ENCODE measurements around the gene SLC35G6. TPM values are rescaled to one million over a fixed set of nuclear protein-coding genes. Genes with fewer than 3 reads are reported as not detected.
A peak's percentile ranks its signal among the peaks of the same experiment; 100 is the strongest.

The SLC35G6 gene
- total RNA-seq, 1 donor from 2014 or later = not detected

DNA sequence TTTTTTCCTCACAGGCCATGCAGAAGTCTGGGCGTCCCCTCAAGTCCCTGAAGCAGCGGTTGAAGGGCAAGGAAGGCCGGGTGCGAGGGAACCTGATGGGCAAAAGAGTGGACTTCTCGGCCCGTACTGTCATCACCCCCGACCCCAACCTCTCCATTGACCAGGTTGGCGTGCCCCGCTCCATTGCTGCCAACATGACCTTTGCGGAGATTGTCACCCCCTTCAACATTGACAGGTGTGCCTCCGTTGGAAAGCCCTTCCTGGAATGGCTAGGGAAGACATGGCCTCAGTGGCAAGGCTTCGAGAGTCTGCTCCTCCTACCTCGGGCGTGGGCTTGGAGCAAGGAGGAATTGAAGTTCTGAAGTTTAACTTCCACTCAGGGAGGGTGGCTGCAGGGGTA, 16.4 kb downstream of the SLC35G6 start:
- H3K9ac ChIP-seq = no peak overlapping the region
- H2AFZ ChIP-seq (replicated peaks) = no peak overlapping the region
- Mint-ChIP-seq H3K36me3 (peaks cover 52% of the 10 kb centered on the region), H3K4me1 (peaks cover 4% of the 10 kb centered on the region), H3K9me3 (no peaks in the 10 kb centered on the region), H3K4me3 (no peak overlapping the region), H3K27me3 (ENCODE audit: insufficient read depth, low read depth) (peaks cover 9% of the 10 kb centered on the region), H3K27ac (no peak overlapping the region)
- no peaks in the 10 kb centered on the region for H3K9me3 ChIP-seq (ENCODE audit: low read depth)
- no peaks in the 10 kb centered on the region for H3K36me3 ChIP-seq
- peaks cover 43% of the 10 kb centered on the region for H4K20me1 ChIP-seq (ENCODE audit: low read depth)
- peaks cover 34% of the 10 kb centered on the region for H3K79me2 ChIP-seq (ENCODE audit: low read depth)
- no peak for DNase-seq (ENCODE audit: low spot score)
- no peak overlapping the region for H3K4me2 ChIP-seq
- no peak overlapping the region for H3K4me3 ChIP-seq
- no peaks in the 10 kb centered on the region for H3K27me3 ChIP-seq
- no peak for TF ChIP-seq EZH2 (IDR thresholded peaks at IDR 0.05)
- H3K27ac ChIP-seq = no peak overlapping the region
- H3F3A ChIP-seq (ENCODE audit: low read depth) = peaks cover 4% of the 10 kb centered on the region
- no peaks in the 10 kb centered on the region for H3K4me1 ChIP-seq

- Histone ChIP-seq H3K9ac (no peak overlapping the region), H3K4me2 (no peak overlapping the region), H3K27me3 (no peaks in the 10 kb centered on the region), H3K4me3 (no peak overlapping the region), H4K20me1 (ENCODE audit: low read depth) (peaks cover 34% of the 10 kb centered on the region), H3K4me1 (no peaks in the 10 kb centered on the region), H3K36me3 (no peaks in the 10 kb centered on the region), H3K79me2 (ENCODE audit: low read depth) (peaks cover 19% of the 10 kb centered on the region), H2AFZ (replicated peaks) (no peak overlapping the region), H3F3A (ENCODE audit: low read depth) (peaks cover 5% of the 10 kb centered on the region), H3K9me3 (ENCODE audit: low read depth) (no peaks in the 10 kb centered on the region), H3K27ac (no peak overlapping the region)
- no peak for DNase-seq (ENCODE audit: low spot score)
- Mint-ChIP-seq H3K36me3 (peaks cover 58% of the 10 kb centered on the region), H3K27me3 (ENCODE audit: insufficient read depth, low read depth) (peaks cover 5% of the 10 kb centered on the region), H3K27ac (peak overlapping the region; percentile 79), H3K9me3 (no peaks in the 10 kb centered on the region), H3K4me3 (peak overlapping the region; percentile 69), H3K4me1 (no peaks in the 10 kb centered on the region)
- TF ChIP-seq EZH2phosphoT487 (IDR thresholded peaks at IDR 0.05) = no peak
- TF ChIP-seq EZH2 (IDR thresholded peaks at IDR 0.05) = no peak
- TF ChIP-seq, protein P1, sequence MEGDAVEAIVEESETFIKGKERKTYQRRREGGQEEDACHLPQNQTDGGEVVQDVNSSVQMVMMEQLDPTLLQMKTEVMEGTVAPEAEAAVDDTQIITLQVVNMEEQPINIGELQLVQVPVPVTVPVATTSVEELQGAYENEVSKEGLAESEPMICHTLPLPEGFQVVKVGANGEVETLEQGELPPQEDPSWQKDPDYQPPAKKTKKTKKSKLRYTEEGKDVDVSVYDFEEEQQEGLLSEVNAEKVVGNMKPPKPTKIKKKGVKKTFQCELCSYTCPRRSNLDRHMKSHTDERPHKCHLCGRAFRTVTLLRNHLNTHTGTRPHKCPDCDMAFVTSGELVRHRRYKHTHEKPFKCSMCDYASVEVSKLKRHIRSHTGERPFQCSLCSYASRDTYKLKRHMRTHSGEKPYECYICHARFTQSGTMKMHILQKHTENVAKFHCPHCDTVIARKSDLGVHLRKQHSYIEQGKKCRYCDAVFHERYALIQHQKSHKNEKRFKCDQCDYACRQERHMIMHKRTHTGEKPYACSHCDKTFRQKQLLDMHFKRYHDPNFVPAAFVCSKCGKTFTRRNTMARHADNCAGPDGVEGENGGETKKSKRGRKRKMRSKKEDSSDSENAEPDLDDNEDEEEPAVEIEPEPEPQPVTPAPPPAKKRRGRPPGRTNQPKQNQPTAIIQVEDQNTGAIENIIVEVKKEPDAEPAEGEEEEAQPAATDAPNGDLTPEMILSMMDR (IDR thresholded peaks at IDR 0.05) = no peak
Measured at GRCh38 chr17:7499161-7499560, 17.9 kb downstream of the SLC35G6 start.

DNA sequence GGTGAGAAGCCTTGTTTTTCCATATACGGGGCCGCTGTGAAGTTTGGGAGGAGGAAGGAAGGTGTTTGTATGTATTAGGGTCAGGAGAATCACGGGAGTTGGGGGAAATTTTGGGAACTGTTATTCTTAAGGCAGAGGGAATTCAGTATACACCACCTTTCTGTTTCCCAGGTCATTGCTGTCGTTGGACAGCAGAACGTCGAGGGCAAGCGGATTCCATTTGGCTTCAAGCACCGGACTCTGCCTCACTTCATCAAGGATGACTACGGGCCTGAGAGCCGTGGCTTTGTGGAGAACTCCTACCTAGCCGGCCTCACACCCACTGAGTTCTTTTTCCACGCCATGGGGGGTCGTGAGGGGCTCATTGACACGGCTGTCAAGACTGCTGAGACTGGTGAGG, 20.5 kb downstream of the SLC35G6 start:
- peaks cover 10% of the 10 kb centered on the region for H3F3A ChIP-seq (ENCODE audit: low read depth)
- H2AFZ ChIP-seq (replicated peaks) = no peak overlapping the region
- Mint-ChIP-seq H3K9me3 (no peaks in the 10 kb centered on the region), H3K4me1 (no peaks in the 10 kb centered on the region), H3K36me3 (peaks cover 58% of the 10 kb centered on the region), H3K27ac (no peak overlapping the region), H3K27me3 (ENCODE audit: insufficient read depth, low read depth) (peaks cover 4% of the 10 kb centered on the region), H3K4me3 (no peak overlapping the region)
- no peaks in the 10 kb centered on the region for H3K4me1 ChIP-seq
- no peak overlapping the region for H3K27ac ChIP-seq
- H3K9me3 ChIP-seq (ENCODE audit: low read depth) = no peaks in the 10 kb centered on the region
- H3K9ac ChIP-seq = no peak overlapping the region
- H3K79me2 ChIP-seq (ENCODE audit: low read depth) = no peaks in the 10 kb centered on the region
- peaks cover 11% of the 10 kb centered on the region for H4K20me1 ChIP-seq (ENCODE audit: low read depth)
- DNase-seq (ENCODE audit: low spot score) = no peak
- H3K27me3 ChIP-seq = no peaks in the 10 kb centered on the region
- H3K4me3 ChIP-seq = no peak overlapping the region
- TF ChIP-seq, protein P1 (IDR thresholded peaks at IDR 0.05) = no peak
- TF ChIP-seq EZH2phosphoT487 (IDR thresholded peaks at IDR 0.05) (no peak), EZH2 (IDR thresholded peaks at IDR 0.05) (no peak)
- no peak overlapping the region for H3K4me2 ChIP-seq
- H3K36me3 ChIP-seq = peaks cover 18% of the 10 kb centered on the region

DNA sequence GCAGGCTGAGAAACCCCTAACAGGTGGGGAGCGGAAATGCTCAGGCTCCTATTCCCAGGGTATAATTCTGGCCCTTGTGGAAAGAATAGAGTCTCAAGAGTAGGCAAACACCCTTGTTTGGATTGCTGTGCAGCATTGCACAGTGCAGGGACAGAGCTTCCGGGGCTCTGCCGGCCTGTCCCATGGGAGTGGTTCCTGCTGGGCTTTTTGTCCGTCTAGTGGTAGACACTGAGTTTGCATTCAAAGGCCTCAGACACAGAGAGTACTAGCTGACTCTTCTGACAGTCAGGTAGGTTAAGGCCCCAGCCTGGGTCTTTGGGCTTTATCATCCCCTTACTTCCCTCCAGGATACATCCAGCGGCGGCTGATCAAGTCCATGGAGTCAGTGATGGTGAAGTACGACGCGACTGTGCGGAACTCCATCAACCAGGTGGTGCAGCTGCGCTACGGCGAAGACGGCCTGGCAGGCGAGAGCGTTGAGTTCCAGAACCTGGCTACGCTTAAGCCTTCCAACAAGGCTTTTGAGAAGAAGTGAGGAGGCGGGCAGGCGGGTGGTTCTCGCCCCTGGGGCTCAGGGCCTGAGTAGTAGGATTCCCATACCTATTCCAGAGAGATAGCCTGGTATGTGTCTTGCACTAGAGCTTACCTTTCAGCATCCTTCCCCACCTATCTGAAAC, 21.1 kb downstream of the SLC35G6 start:
- H3K36me3 Mint-ChIP-seq = peaks cover 53% of the 10 kb centered on the region
- H3K27ac Mint-ChIP-seq = no peak overlapping the region
- H3F3A ChIP-seq (ENCODE audit: low read depth) = peaks cover 10% of the 10 kb centered on the region
- H2AFZ ChIP-seq (replicated peaks) = no peak overlapping the region
- no peak for DNase-seq (ENCODE audit: low spot score)
- no peak overlapping the region for H3K4me2 ChIP-seq
- H3K79me2 ChIP-seq (ENCODE audit: low read depth) = no peaks in the 10 kb centered on the region
- no peaks in the 10 kb centered on the region for H3K9me3 ChIP-seq (ENCODE audit: low read depth)
- no peaks in the 10 kb centered on the region for H3K4me1 ChIP-seq
- peaks cover 2% of the 10 kb centered on the region for H3K27me3 Mint-ChIP-seq (ENCODE audit: insufficient read depth, low read depth)
- H3K9me3 Mint-ChIP-seq = no peaks in the 10 kb centered on the region
- H3K27ac ChIP-seq = no peak overlapping the region
- peaks cover 13% of the 10 kb centered on the region for H4K20me1 ChIP-seq (ENCODE audit: low read depth)
- no peak overlapping the region for H3K4me3 ChIP-seq
- TF ChIP-seq, protein P1 (IDR thresholded peaks at IDR 0.05) = no peak
- TF ChIP-seq EZH2 (IDR thresholded peaks at IDR 0.05) = no peak
- TF ChIP-seq EZH2phosphoT487 (IDR thresholded peaks at IDR 0.05) = no peak
- H3K36me3 ChIP-seq = peaks cover 18% of the 10 kb centered on the region
- no peak overlapping the region for H3K9ac ChIP-seq
- no peaks in the 10 kb centered on the region for H3K27me3 ChIP-seq
- H3K4me3 Mint-ChIP-seq = no peak overlapping the region
- H3K4me1 Mint-ChIP-seq = no peaks in the 10 kb centered on the region
